Measurements from ENCODE around the gene SPRYD3.

GRCh38 chr12:53060064-53060720 is 19.0 kb downstream of the SPRYD3 start:
- TF ChIP-seq GATA2 (IDR thresholded peaks at IDR 0.05; ENCODE audit: low read depth, low read length) (no peak), GATA3 (IDR thresholded peaks at IDR 0.05; ENCODE audit: low read depth, low read length) (no peak)
